Coronary artery (tissue), 2 donors: Measurements from ENCODE around the gene CLEC16A.
A peak's percentile ranks its signal among the peaks of the same experiment; 100 is the strongest.

ENCODE experiments used
- DNase-seq: peaks from one replicate; pipeline ENCODE4 v3.0.0-alpha.2; 2017; ENCODE audit warnings: low spot score
- H3K27ac ChIP-seq, 2 donors: fragments of 200-600 bp; sonication (generic); one replicate each; pipeline ENCODE4 v1.5.1; 2016 to 2019
- H3K4me3 ChIP-seq: fragments of 200-600 bp; sonication (generic); 2 replicates; pipeline ENCODE4 v1.5.1; 2016; ENCODE audit warnings: mild to moderate bottlenecking, moderate library complexity
- CTCF ChIP-seq: fragments of 200-600 bp; sonication (generic); IDR thresholded peaks from one replicate; pipeline ENCODE4 v1.5.1; 2019; ENCODE audit warnings: antibody characterized with exemption

Gene CLEC16A

GRCh38 chr16:11129378-11129781, 185.0 kb downstream of the CLEC16A start:
- Histone ChIP-seq H3K4me3 (no peak overlapping the region), H3K27ac (no peak overlapping the region)
- no peak for TF ChIP-seq CTCF
- no peak for DNase-seq

GRCh38 chr16:11130978-11131665, 186.8 kb downstream of the CLEC16A start:
- peak overlapping the region; percentile 27 to 61 for H3K27ac ChIP-seq
- TF ChIP-seq CTCF, result no peak
- DNase-seq, result no peak
- no peak overlapping the region for H3K4me3 ChIP-seq

GRCh38 chr16:11131706-11132105, 187.3 kb downstream of the CLEC16A start:
- no peak for TF ChIP-seq CTCF
- DNase-seq, result no peak
- Histone ChIP-seq H3K4me3 (no peak overlapping the region), H3K27ac (peak overlapping the region; percentile 27 to 61)

- Histone ChIP-seq H3K27ac (peak overlapping the region; percentile 14 to 63), H3K4me3 (no peak overlapping the region)
- DNase-seq, result peak; percentile 86
- no peak for TF ChIP-seq CTCF
These were observed 189.1 kb downstream of the CLEC16A start for GRCh38 chr16:11133344-11133943.

GRCh38 chr16:11134722-11135463, 190.5 kb downstream of the CLEC16A start:
- TF ChIP-seq CTCF, result no peak
- no peak for DNase-seq
- no peak overlapping the region for H3K4me3 ChIP-seq
- peak overlapping the region in 1 of 2 donors; percentile 37 for H3K27ac ChIP-seq

GRCh38 chr16:11135464-11135973, 191.2 kb downstream of the CLEC16A start:
- H3K27ac ChIP-seq, result peak overlapping the region in 1 of 2 donors; percentile 28
- DNase-seq, result no peak
- TF ChIP-seq CTCF, result no peak

More at GRCh38 chr16:11135464-11135973, 191.2 kb downstream of the CLEC16A start:
- no peak overlapping the region for H3K4me3 ChIP-seq
